HepG2 (cell line): ENCODE data around the gene MTHFD2. TPM values are rescaled to one million over a fixed set of nuclear protein-coding genes. Genes with fewer than 3 reads are reported as not detected.
A peak's percentile ranks its signal among the peaks of the same experiment; 100 is the strongest.

Experiments used
- CBX5 ChIP-seq: sonication (generic); formaldehyde crosslinking; IDR thresholded peaks from 2 replicates; pipeline ENCODE4 v1.4.0; 2020; ENCODE audit warnings: missing genetic modification reagents, borderline replicate concordance
- DNMT1 ChIP-seq: sonication (generic); formaldehyde crosslinking; IDR thresholded peaks from 2 replicates; pipeline ENCODE4 v1.5.1; 2020; ENCODE audit warnings: mild to moderate bottlenecking, missing genetic modification reagents
- DRAP1 ChIP-seq: IDR thresholded peaks from 2 replicates; pipeline ENCODE4 v1.6.1; 2016; ENCODE audit warnings: missing genetic modification reagents, missing compliant biosample characterization
- GABPB1 ChIP-seq: IDR thresholded peaks from 2 replicates; pipeline ENCODE4 v1.6.1; 2016; ENCODE audit warnings: mild to moderate bottlenecking, missing genetic modification reagents, moderate library complexity, missing compliant biosample characterization
- GATAD2A ChIP-seq: IDR thresholded peaks from 2 replicates; pipeline ENCODE4 v1.6.1; 2016
- HDAC1 ChIP-seq: sonication (generic); formaldehyde crosslinking; IDR thresholded peaks from 2 replicates; pipeline ENCODE4 v1.5.1; 2020; ENCODE audit warnings: mild to moderate bottlenecking, missing genetic modification reagents
- HOXD1 ChIP-seq: sonication (generic); formaldehyde crosslinking; IDR thresholded peaks from 2 replicates; pipeline ENCODE4 v1.5.0; 2020; ENCODE audit warnings: missing genetic modification reagents
- IKZF1 ChIP-seq: fragments of 450-650 bp; IDR thresholded peaks from 2 replicates; pipeline ENCODE4 v1.7.1; 2016
- IKZF5 ChIP-seq: IDR thresholded peaks from 2 replicates; pipeline ENCODE4 v1.6.1; 2018; ENCODE audit warnings: missing genetic modification reagents, mild to moderate bottlenecking, missing compliant biosample characterization
- KDM1A ChIP-seq: IDR thresholded peaks from 2 replicates; pipeline ENCODE4 v1.6.1; 2016; ENCODE audit warnings: missing compliant biosample characterization
- MED1 ChIP-seq: sonication (generic); formaldehyde crosslinking; IDR thresholded peaks from 2 replicates; pipeline ENCODE4 v1.4.0; 2020; ENCODE audit warnings: missing genetic modification reagents
- MIXL1 ChIP-seq: IDR thresholded peaks from 2 replicates; pipeline ENCODE4 v1.6.1; 2016
- ONECUT2 ChIP-seq: sonication (generic); formaldehyde crosslinking; IDR thresholded peaks from 2 replicates; pipeline ENCODE4 v1.4.0; 2020; ENCODE audit warnings: missing genetic modification reagents
- PAXIP1 ChIP-seq: sonication (generic); formaldehyde crosslinking; conservative IDR thresholded peaks from 2 replicates; pipeline ENCODE4 v1.4.0; 2020; ENCODE audit warnings: mild to moderate bottlenecking, missing genetic modification reagents, moderate library complexity
- RARG ChIP-seq: sonication (generic); formaldehyde crosslinking; IDR thresholded peaks from 2 replicates; pipeline ENCODE4 v1.4.0; 2020; ENCODE audit warnings: low read depth, mild to moderate bottlenecking, missing genetic modification reagents
- TEAD3 ChIP-seq: optimal IDR thresholded peaks from 2 replicates; pipeline ENCODE3; 2016; ENCODE audit warnings: borderline replicate concordance
- ZBTB26 ChIP-seq: IDR thresholded peaks from 2 replicates; pipeline ENCODE4 v1.6.1; 2016; ENCODE audit warnings: missing compliant biosample characterization, missing genetic modification reagents, borderline replicate concordance
- ZBTB7A ChIP-seq: sonication (generic); formaldehyde crosslinking; IDR thresholded peaks from 2 replicates; pipeline ENCODE4 v1.8.0; 2022; ENCODE audit warnings: mild to moderate bottlenecking, missing genetic modification reagents
- ZFYVE20 ChIP-seq: sonication (generic); formaldehyde crosslinking; IDR thresholded peaks from 2 replicates; pipeline ENCODE4 v1.8.0; 2023; ENCODE audit warnings: low read depth, mild to moderate bottlenecking, moderate library complexity, missing genetic modification reagents, borderline replicate concordance
- ZNF276 ChIP-seq: sonication (generic); formaldehyde crosslinking; IDR thresholded peaks from 2 replicates; pipeline ENCODE4 v1.4.0; 2020; ENCODE audit warnings: mild to moderate bottlenecking, low read depth, missing genetic modification reagents
- ZNF607 ChIP-seq: sonication (generic); formaldehyde crosslinking; IDR thresholded peaks from 2 replicates; pipeline ENCODE4 v1.5.1; 2020; ENCODE audit warnings: missing genetic modification reagents, mild to moderate bottlenecking, borderline replicate concordance
- ZNF660 ChIP-seq: sonication (generic); formaldehyde crosslinking; IDR thresholded peaks from 2 replicates; pipeline ENCODE4 v1.5.1; 2020; ENCODE audit warnings: mild to moderate bottlenecking, low read depth, missing genetic modification reagents, borderline replicate concordance
- ZNF670 ChIP-seq: sonication (generic); formaldehyde crosslinking; IDR thresholded peaks from 2 replicates; pipeline ENCODE4 v1.8.0; 2022; ENCODE audit warnings: mild to moderate bottlenecking, missing genetic modification reagents, borderline replicate concordance
- ZNF672 ChIP-seq: sonication (generic); formaldehyde crosslinking; IDR thresholded peaks from 2 replicates; pipeline ENCODE4 v1.8.1; 2022; ENCODE audit warnings: missing genetic modification reagents
- ZNF883 ChIP-seq: sonication (generic); formaldehyde crosslinking; IDR thresholded peaks from 2 replicates; pipeline ENCODE4 v1.5.1; 2020; ENCODE audit warnings: mild to moderate bottlenecking, missing genetic modification reagents; ENCODE audit errors: not compliant biosample characterization
- polyA plus RNA-seq, 8 experiments: library from polyadenylated mRNA; depleted of rRNA in 3 of 8; stranded (reverse) in 7 of 8; unstranded in 1 of 8; fragments of >200 nt; fragmentation: Illumina TruSeq in 4 of 8; extraction: Trizol in 4 of 8; gene quantifications; 2 replicates each; pipeline versions ENCODE4 v1.2.1 to v1.2.3, GENCODE V29; 2011 to 2016; ENCODE audit warnings: low read depth in 4 of 8, missing spikeins in 1 of 8, mixed read lengths in 1 of 8; ENCODE audit not compliant: insufficient read depth in 1 of 8
- total RNA-seq, 5 experiments: library from RNA; depleted of rRNA; stranded (reverse); fragments of >200 nt; fragmentation: Illumina TruSeq; extraction: Trizol; gene quantifications; 2 replicates each; pipeline ENCODE4 v1.2.3, GENCODE V29; 2016; ENCODE audit warnings: low read depth in 1 of 5

Gene MTHFD2
- total and polyA plus RNA-seq, 2 of the 13 experiments (the other 11 are each of a cell fraction or from before 2014, with no cell fraction given): 188 to 269 TPM

- no peak for TF ChIP-seq ZNF670
- TF ChIP-seq IKZF5 (CRISPR knock-in tag): no peak; the same call in 1 of the 2 replicates
- no peak for TF ChIP-seq MIXL1
- 0 out of 2 replicates have a peak, but pooled peaks have one; percentile 67 for TF ChIP-seq ZBTB26
- no peak for TF ChIP-seq IKZF1
- peak; percentile 9; the same call in 1 of the 2 replicates for TF ChIP-seq CBX5
- TF ChIP-seq KDM1A (CRISPR knock-in tag): no peak
- TF ChIP-seq ZNF607: no peak
- TF ChIP-seq GATAD2A (CRISPR knock-in tag): no peak
- TF ChIP-seq ZFYVE20 (CRISPR knock-in tag): no peak
- no peak for TF ChIP-seq ZNF276 (CRISPR knock-in tag)
- TF ChIP-seq DNMT1 (CRISPR knock-in tag): 0 out of 2 replicates have a peak, but pooled peaks have one; percentile 44
- no peak for TF ChIP-seq MED1 (CRISPR knock-in tag)
- TF ChIP-seq HDAC1: no peak; the same call in 1 of the 2 replicates
- TF ChIP-seq PAXIP1: no peak
- no peak for TF ChIP-seq TEAD3
- no peak; the same call in 1 of the 2 replicates for TF ChIP-seq GABPB1 (CRISPR knock-in tag)
- TF ChIP-seq DRAP1 (CRISPR knock-in tag): peak; percentile 44; the same call in 1 of the 2 replicates
- no peak for TF ChIP-seq ZNF883
- TF ChIP-seq ZNF672 (CRISPR knock-in tag): no peak
- peak; percentile 79; the same call in 1 of the 2 replicates for TF ChIP-seq ZBTB7A (CRISPR knock-in tag)
- no peak for TF ChIP-seq HOXD1 (CRISPR knock-in tag)
- TF ChIP-seq ZNF660: no peak
- no peak for TF ChIP-seq RARG (CRISPR knock-in tag)
- no peak for TF ChIP-seq ONECUT2
Observed at GRCh38 chr2:74199275-74199701, 873 bp downstream of the MTHFD2 start (continued).
